ENCODE measurements around the gene CCDC188. TPM values are rescaled to one million over a fixed set of nuclear protein-coding genes. Genes with fewer than 3 reads are reported as not detected.
A peak's percentile ranks its signal among the peaks of the same experiment; 100 is the strongest.

CCDC188 gene
- total and polyA plus RNA-seq, 9 of the 15 experiments (the other 6 are each of a cell fraction or from before 2014, with no cell fraction given), result not detected

DNA sequence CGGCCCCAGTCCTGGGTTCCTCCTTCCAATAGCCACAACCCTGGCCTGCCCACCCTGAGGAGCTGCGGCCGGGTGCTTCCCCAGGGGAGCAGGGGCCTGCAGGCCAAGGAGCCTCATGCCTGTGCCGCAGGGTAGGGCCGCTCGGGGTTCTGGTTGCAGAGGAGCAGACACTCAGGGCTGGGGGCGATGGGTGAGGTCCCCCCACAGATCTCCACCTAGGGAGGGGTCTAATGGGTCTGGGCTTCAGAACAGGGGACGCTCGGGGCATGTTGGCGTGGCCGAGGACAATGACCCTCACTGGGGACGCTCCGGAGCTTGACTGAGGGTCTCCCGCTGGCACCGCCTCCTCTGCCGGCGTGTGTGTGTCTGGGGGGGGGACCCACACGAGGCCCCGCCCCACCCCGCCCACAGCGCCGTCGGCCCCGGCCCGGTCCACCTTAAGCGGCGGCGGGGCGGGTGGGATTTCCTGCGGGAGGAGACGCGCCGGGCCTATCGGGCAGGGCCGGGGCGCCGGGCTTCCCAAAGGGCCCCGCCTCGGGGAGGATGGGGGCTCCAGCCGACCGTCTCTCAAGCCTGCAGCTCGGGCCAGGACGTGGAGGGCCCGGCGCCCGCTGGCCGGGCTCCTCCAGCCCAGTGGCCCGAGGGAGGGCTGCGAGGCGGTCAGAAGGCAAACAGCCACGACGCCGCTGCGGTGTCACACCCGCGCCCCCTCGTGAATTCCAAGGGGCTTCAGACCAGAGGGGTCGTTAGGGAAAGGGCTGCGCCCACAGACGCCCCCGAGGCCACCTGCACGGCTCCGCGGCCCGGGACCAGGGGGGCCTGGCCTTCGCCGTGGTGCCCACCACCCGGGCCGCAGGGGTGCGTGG, 19.9 kb downstream of the CCDC188 start (continued):
- no peak for TF ChIP-seq TBL1XR1 (IDR thresholded peaks at IDR 0.05; ENCODE audit: low read length in 2 of 2)
- no peak for TF ChIP-seq ZNF830 (CRISPR knock-in tag; IDR thresholded peaks at IDR 0.05)
- TF ChIP-seq ELF2 (CRISPR knock-in tag; IDR thresholded peaks at IDR 0.05), result 0 out of 2 replicates have a peak, but pooled peaks have one; percentile 66
- peak; percentile 79; the same call in 1 of the 2 replicates for TF ChIP-seq PHF8 (IDR thresholded peaks at IDR 0.05; ENCODE audit: borderline replicate concordance, low read length)
- TF ChIP-seq, protein P1, sequence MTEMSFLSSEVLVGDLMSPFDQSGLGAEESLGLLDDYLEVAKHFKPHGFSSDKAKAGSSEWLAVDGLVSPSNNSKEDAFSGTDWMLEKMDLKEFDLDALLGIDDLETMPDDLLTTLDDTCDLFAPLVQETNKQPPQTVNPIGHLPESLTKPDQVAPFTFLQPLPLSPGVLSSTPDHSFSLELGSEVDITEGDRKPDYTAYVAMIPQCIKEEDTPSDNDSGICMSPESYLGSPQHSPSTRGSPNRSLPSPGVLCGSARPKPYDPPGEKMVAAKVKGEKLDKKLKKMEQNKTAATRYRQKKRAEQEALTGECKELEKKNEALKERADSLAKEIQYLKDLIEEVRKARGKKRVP (CRISPR knock-in tag; IDR thresholded peaks at IDR 0.05), result 0 out of 2 replicates have a peak, but pooled peaks have one; percentile 49
- TF ChIP-seq HNRNPLL (IDR thresholded peaks at IDR 0.05; ENCODE audit: low read depth, low read length, poor library complexity, severe bottlenecking), result no peak
- no peak; the same call in 1 of the 2 replicates for TF ChIP-seq ZNF274 (IDR thresholded peaks at IDR 0.05; ENCODE audit: borderline replicate concordance, low read depth, low read length)
- TF ChIP-seq LEF1 (IDR thresholded peaks at IDR 0.05), result no peak
- 0 out of 2 replicates have a peak, but pooled peaks have one; percentile 28 for TF ChIP-seq ZNF764 (CRISPR knock-in tag; IDR thresholded peaks at IDR 0.05; ENCODE audit: low read depth)
- TF ChIP-seq, protein P2, sequence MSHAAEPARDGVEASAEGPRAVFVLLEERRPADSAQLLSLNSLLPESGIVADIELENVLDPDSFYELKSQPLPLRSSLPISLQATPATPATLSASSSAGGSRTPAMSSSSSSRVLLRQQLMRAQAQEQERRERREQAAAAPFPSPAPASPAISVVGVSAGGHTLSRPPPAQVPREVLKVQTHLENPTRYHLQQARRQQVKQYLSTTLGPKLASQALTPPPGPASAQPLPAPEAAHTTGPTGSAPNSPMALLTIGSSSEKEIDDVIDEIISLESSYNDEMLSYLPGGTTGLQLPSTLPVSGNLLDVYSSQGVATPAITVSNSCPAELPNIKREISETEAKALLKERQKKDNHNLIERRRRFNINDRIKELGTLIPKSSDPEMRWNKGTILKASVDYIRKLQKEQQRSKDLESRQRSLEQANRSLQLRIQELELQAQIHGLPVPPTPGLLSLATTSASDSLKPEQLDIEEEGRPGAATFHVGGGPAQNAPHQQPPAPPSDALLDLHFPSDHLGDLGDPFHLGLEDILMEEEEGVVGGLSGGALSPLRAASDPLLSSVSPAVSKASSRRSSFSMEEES (CRISPR knock-in tag; IDR thresholded peaks at IDR 0.05), result no peak
- no peak for TF ChIP-seq STAT5B (CRISPR knock-in tag; IDR thresholded peaks at IDR 0.05)
- TF ChIP-seq NUFIP1 (IDR thresholded peaks at IDR 0.05; ENCODE audit: partially characterized antibody), result no peak
- TF ChIP-seq, protein P3, sequence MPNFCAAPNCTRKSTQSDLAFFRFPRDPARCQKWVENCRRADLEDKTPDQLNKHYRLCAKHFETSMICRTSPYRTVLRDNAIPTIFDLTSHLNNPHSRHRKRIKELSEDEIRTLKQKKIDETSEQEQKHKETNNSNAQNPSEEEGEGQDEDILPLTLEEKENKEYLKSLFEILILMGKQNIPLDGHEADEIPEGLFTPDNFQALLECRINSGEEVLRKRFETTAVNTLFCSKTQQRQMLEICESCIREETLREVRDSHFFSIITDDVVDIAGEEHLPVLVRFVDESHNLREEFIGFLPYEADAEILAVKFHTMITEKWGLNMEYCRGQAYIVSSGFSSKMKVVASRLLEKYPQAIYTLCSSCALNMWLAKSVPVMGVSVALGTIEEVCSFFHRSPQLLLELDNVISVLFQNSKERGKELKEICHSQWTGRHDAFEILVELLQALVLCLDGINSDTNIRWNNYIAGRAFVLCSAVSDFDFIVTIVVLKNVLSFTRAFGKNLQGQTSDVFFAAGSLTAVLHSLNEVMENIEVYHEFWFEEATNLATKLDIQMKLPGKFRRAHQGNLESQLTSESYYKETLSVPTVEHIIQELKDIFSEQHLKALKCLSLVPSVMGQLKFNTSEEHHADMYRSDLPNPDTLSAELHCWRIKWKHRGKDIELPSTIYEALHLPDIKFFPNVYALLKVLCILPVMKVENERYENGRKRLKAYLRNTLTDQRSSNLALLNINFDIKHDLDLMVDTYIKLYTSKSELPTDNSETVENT (CRISPR knock-in tag; IDR thresholded peaks at IDR 0.05), result peak; percentile 93
- TF ChIP-seq MEF2A (IDR thresholded peaks at IDR 0.05; ENCODE audit: control insufficient read depth, low read depth, low read length), result no peak
- TF ChIP-seq, protein P4, sequence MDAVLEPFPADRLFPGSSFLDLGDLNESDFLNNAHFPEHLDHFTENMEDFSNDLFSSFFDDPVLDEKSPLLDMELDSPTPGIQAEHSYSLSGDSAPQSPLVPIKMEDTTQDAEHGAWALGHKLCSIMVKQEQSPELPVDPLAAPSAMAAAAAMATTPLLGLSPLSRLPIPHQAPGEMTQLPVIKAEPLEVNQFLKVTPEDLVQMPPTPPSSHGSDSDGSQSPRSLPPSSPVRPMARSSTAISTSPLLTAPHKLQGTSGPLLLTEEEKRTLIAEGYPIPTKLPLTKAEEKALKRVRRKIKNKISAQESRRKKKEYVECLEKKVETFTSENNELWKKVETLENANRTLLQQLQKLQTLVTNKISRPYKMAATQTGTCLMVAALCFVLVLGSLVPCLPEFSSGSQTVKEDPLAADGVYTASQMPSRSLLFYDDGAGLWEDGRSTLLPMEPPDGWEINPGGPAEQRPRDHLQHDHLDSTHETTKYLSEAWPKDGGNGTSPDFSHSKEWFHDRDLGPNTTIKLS (IDR thresholded peaks at IDR 0.05; ENCODE audit: borderline replicate concordance, low read depth), result no peak; the same call in 1 of the 2 replicates
- TF ChIP-seq, protein P5, sequence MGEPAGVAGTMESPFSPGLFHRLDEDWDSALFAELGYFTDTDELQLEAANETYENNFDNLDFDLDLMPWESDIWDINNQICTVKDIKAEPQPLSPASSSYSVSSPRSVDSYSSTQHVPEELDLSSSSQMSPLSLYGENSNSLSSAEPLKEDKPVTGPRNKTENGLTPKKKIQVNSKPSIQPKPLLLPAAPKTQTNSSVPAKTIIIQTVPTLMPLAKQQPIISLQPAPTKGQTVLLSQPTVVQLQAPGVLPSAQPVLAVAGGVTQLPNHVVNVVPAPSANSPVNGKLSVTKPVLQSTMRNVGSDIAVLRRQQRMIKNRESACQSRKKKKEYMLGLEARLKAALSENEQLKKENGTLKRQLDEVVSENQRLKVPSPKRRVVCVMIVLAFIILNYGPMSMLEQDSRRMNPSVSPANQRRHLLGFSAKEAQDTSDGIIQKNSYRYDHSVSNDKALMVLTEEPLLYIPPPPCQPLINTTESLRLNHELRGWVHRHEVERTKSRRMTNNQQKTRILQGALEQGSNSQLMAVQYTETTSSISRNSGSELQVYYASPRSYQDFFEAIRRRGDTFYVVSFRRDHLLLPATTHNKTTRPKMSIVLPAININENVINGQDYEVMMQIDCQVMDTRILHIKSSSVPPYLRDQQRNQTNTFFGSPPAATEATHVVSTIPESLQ (CRISPR knock-in tag; IDR thresholded peaks at IDR 0.05), result no peak
- no peak for TF ChIP-seq IRF2 (CRISPR knock-in tag; IDR thresholded peaks at IDR 0.05)
